ENCODE results near the gene FAM3A. TPM values are rescaled to one million over a fixed set of nuclear protein-coding genes. Genes with fewer than 3 reads are reported as not detected.
"Not testable (repeated sequence)": the region's sequence is repeated elsewhere in the genome, so short reads cannot be mapped to it uniquely, and the experiment has no call there.

Gene FAM3A
- total RNA-seq, 6 experiments from 2014 or later: 56.9 to 67.8 (median 59.4) TPM

DNA sequence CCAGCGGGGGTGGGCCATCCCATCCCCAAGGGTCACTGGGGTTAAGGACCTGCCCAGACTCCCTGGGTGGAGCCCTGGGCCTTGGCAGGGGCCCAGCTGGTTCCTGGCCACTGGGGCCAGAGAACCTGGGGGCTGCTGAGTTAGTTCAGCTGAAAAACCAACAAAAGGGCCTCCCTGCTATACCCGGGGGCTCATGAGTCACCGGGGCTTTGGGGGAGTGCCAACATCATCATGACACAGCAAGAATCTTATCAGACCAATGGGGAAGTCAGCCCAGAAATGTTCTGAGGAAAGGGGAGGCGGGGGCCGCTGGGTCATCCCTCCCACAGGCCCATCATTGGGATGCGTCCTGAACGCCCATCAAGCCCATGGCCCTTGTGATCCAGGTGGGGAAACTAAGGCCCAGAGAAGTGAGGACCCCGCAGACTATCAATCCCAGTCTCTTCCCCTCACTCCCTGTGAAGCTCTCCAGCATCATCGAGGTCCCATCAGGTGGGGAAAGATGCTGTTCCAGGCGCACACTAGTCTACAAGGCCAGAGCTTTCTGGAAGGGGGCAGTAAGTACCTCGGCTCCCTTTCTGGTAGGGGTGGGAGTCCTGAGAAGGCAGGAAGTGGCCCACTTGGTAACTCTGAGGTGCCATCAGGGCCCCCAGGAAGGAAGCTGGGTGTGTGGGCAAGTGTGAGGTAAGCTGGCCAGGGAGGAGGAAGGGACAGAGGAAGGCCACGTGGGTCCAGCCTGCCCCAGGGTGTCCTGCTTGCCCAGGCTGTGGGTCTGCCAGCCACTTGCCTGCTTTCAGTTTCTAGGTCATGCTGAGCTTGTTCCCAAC, 26.1 kb upstream of the FAM3A start:
- Mint-ChIP-seq H3K9me3 (no peaks in the 10 kb centered on the region), H3K4me1 (ENCODE audit: low read depth) (peaks cover 48% of the 10 kb centered on the region), H3K4me3 (peak overlapping the region; percentile 58), H3K27me3 (ENCODE audit: insufficient read depth) (no peaks in the 10 kb centered on the region), H3K27ac (peak overlapping the region; percentile 99), H3K36me3 (ENCODE audit: low read depth) (peaks cover 22% of the 10 kb centered on the region)
- TF ChIP-seq, protein P1, sequence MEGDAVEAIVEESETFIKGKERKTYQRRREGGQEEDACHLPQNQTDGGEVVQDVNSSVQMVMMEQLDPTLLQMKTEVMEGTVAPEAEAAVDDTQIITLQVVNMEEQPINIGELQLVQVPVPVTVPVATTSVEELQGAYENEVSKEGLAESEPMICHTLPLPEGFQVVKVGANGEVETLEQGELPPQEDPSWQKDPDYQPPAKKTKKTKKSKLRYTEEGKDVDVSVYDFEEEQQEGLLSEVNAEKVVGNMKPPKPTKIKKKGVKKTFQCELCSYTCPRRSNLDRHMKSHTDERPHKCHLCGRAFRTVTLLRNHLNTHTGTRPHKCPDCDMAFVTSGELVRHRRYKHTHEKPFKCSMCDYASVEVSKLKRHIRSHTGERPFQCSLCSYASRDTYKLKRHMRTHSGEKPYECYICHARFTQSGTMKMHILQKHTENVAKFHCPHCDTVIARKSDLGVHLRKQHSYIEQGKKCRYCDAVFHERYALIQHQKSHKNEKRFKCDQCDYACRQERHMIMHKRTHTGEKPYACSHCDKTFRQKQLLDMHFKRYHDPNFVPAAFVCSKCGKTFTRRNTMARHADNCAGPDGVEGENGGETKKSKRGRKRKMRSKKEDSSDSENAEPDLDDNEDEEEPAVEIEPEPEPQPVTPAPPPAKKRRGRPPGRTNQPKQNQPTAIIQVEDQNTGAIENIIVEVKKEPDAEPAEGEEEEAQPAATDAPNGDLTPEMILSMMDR (IDR thresholded peaks at IDR 0.05): no peak
- peak; percentile 88 for DNase-seq

DNA sequence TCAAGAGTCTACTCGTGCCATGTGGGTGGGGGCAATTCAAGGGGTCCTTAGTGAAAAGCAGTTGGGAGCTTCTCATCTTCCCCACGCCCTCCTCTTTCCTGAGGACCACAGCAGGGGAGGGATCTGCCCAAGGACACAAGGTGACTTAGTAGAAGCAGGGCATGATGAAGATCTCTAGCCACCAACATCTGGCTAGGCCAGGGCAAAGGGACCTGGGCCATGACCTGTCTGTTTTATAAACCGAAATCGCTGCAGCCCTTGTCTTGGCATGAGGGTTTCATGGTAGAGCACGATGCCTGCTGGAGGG, 25.5 kb upstream of the FAM3A start:
- peaks cover 22% of the 10 kb centered on the region for H3K36me3 Mint-ChIP-seq (ENCODE audit: low read depth)
- peak overlapping the region; percentile 99 for H3K27ac Mint-ChIP-seq
- TF ChIP-seq, protein P1 (IDR thresholded peaks at IDR 0.05): no peak
- no peak for DNase-seq
- H3K9me3 Mint-ChIP-seq: no peaks in the 10 kb centered on the region
- H3K27me3 Mint-ChIP-seq (ENCODE audit: insufficient read depth): no peaks in the 10 kb centered on the region
- peaks cover 48% of the 10 kb centered on the region for H3K4me1 Mint-ChIP-seq (ENCODE audit: low read depth)
- H3K4me3 Mint-ChIP-seq: no peak overlapping the region; the same call in 1 of the 2 replicates

DNA sequence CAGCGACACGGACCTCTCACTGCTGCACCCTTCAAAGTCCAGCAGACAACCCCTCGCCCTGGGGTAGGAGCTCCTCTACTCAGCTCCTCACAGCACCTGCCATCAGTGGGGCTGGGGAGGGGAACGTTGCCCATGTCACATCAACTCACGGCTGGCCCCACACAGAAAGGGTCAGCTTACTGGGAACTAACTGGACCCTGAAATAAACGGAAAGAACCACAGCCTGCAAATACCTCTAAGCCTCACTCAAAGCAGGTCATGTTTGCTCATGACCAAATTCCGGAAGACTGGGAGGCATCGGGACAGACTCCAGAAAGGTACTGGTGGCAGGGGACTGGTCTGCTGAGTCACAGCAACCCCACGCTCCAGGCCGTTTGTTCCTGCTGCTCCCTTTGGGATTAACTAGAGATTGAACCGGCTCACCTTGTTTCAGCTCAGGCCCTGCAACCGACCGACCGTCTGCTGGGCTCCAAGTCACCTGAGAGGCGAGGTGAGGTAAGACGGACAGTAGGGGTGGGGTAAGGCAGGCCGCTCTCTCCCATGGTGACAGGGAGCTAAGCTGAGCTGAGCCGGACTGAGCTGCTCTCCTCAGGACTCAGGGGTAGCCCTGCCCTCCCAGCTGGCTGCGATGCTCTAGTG, 25.0 kb upstream of the FAM3A start:
- TF ChIP-seq, protein P1 (IDR thresholded peaks at IDR 0.05): no peak
- Mint-ChIP-seq H3K4me1 (ENCODE audit: low read depth) (peaks cover 45% of the 10 kb centered on the region), H3K36me3 (ENCODE audit: low read depth) (peaks cover 19% of the 10 kb centered on the region), H3K9me3 (no peaks in the 10 kb centered on the region), H3K4me3 (peak overlapping the region; percentile 15; the same call in 1 of the 2 replicates), H3K27me3 (ENCODE audit: insufficient read depth) (no peaks in the 10 kb centered on the region; the same call in 1 of the 2 replicates), H3K27ac (peak overlapping the region; percentile 99)
- no peak for DNase-seq

DNA sequence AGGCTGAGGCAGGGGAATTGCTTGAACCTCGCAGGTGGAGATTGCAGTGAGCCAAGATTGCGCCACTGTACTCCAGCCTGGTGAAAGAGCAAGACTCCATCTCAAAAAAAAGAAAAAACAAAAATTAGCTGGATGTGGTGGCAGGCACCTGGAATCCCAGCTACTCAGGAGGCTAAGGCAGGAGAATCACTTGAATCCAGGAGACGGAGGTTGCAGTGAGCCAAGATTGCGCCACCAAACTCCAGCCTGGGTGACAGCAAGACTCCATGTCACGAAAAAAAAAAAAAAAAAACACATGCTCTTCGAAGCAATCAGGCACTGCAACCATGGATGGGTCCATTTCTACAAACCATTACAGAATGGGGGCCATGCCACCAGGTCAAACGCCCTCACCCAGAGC, 24.3 kb upstream of the FAM3A start:
- not testable (repeated sequence) for H3K9me3 Mint-ChIP-seq; H3K27me3 Mint-ChIP-seq (ENCODE audit: insufficient read depth); DNase-seq; H3K4me3 Mint-ChIP-seq
- Mint-ChIP-seq H3K4me1 (ENCODE audit: low read depth) (peaks cover 41% of the 10 kb centered on the region), H3K27ac (peak overlapping the region; percentile 99; the same call in 1 of the 2 replicates), H3K36me3 (ENCODE audit: low read depth) (peaks cover 16% of the 10 kb centered on the region)

DNA sequence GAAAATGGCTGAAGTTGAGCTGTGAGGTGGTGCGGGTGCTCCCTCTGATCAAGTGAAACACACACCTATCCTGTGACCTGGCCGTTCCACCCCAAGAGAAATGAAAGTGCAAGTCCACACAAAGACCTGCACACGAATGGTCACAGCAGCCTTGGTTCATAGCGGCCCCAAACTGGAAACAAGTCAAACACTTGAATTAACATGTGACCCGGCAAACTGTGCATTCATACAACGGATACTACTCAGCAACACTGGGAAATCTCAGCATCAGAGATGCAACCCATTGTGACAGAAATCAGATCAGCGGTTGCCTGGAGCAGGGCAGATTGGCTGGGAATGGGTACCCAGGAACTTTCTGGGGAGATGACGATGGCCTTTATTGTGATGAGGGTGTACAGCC, 23.0 kb upstream of the FAM3A start:
- Mint-ChIP-seq H3K9me3 (no peaks in the 10 kb centered on the region), H3K27me3 (ENCODE audit: insufficient read depth) (no peaks in the 10 kb centered on the region; the same call in 1 of the 2 replicates), H3K4me3 (no peak overlapping the region), H3K27ac (peak overlapping the region; percentile 69), H3K36me3 (ENCODE audit: low read depth) (peaks cover 10% of the 10 kb centered on the region), H3K4me1 (ENCODE audit: low read depth) (peaks cover 33% of the 10 kb centered on the region)
- TF ChIP-seq, protein P1 (IDR thresholded peaks at IDR 0.05): no peak
- DNase-seq: no peak

DNA sequence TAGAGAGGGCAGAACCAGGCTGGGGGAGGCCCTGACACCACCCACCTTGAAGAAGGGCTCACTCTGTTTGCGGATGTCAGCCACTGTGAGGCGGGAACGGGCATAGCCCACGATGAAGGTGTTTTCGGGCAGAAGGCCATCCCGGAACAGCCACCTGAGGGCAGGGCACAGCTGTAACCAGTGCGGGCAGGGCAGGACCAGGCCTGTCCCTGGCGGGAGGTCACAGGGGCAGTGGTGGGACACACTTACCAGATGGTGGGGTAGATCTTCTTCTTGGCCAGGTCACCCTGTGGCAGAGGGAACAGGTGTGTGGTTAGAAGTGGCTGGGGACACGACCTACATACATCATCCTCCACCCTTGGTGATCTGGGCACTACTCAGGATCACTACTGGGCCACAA, 19.9 kb upstream of the FAM3A start:
- Mint-ChIP-seq H3K27ac (no peak overlapping the region), H3K4me1 (ENCODE audit: low read depth) (peaks cover 8% of the 10 kb centered on the region), H3K36me3 (ENCODE audit: low read depth) (peaks cover 5% of the 10 kb centered on the region; the same call in 1 of the 2 replicates), H3K9me3 (no peaks in the 10 kb centered on the region), H3K27me3 (ENCODE audit: insufficient read depth) (no peaks in the 10 kb centered on the region; the same call in 1 of the 2 replicates), H3K4me3 (no peak overlapping the region)
- TF ChIP-seq, protein P1 (IDR thresholded peaks at IDR 0.05): no peak
- DNase-seq: no peak

Measured in HFFc6 (cell line).